DND-41 (cell line): ENCODE results near the gene MAB21L3.

Source experiments
- ATAC-seq: fragments of 200-7000 bp; cut with Tn5 transposase; 3 replicates; pipeline ENCODE4 v1.9.1; 2021; ENCODE audit warnings: low read depth; ENCODE audit not compliant: insufficient read depth
- DNase-seq: peaks from one replicate; pipeline ENCODE4 v3.0.0-alpha.2; 2020
- H2AFZ ChIP-seq: 2 replicates; pipeline ENCODE4 v1.6.0; 2012; ENCODE audit warnings: low read depth, low read length
- H3K27ac ChIP-seq: 2 replicates; pipeline ENCODE4 v1.5.1; 2012; ENCODE audit warnings: low read length, inconsistent platforms
- H3K27me3 ChIP-seq: fragments of 200-600 bp; sonication (generic); 2 replicates; pipeline ENCODE4 v1.6.0; 2012; ENCODE audit warnings: low read length, mild to moderate bottlenecking, inconsistent platforms; ENCODE audit not compliant: insufficient read depth, poor library complexity
- H3K36me3 ChIP-seq: 2 replicates; pipeline ENCODE4 v1.5.1; 2012; ENCODE audit warnings: low read length, inconsistent platforms; ENCODE audit not compliant: insufficient read depth
- H3K4me1 ChIP-seq: 2 replicates; pipeline ENCODE4 v1.5.1; 2012; ENCODE audit warnings: mild to moderate bottlenecking, low read length; ENCODE audit not compliant: insufficient read depth
- H3K4me2 ChIP-seq: 2 replicates; pipeline ENCODE4 v1.6.0; 2012; ENCODE audit warnings: mild to moderate bottlenecking, moderate library complexity, low read length, inconsistent platforms; ENCODE audit not compliant: insufficient read depth
- H3K4me3 ChIP-seq, 2 experiments: fragments of 200-600 bp in 1 of 2; shearing (Covaris generic) in 1 of 2; 2 replicates each; pipeline ENCODE4 v1.5.1; 2012 to 2016; ENCODE audit warnings: inconsistent platforms in 2 of 2, low read length in 2 of 2, mild to moderate bottlenecking in 2 of 2, low read depth in 1 of 2, moderate library complexity in 1 of 2
- H3K79me2 ChIP-seq: 2 replicates; pipeline ENCODE4 v1.6.0; 2012; ENCODE audit warnings: low read length, inconsistent platforms; ENCODE audit not compliant: insufficient read depth
- H3K9ac ChIP-seq: 2 replicates; pipeline ENCODE4 v1.6.0; 2012; ENCODE audit warnings: low read depth, mild to moderate bottlenecking, inconsistent platforms, low read length, moderate library complexity
- H3K9me3 ChIP-seq: 2 replicates; pipeline ENCODE4 v1.5.1; 2012; ENCODE audit warnings: low read length, moderate library complexity, mild to moderate bottlenecking, inconsistent platforms; ENCODE audit not compliant: insufficient read depth, severe bottlenecking
- H4K20me1 ChIP-seq: 2 replicates; pipeline ENCODE4 v1.6.0; 2012; ENCODE audit warnings: low read length; ENCODE audit not compliant: insufficient read depth
- EZH2 ChIP-seq: IDR thresholded peaks from 3 replicates; pipeline ENCODE4 v1.6.1; 2012; ENCODE audit warnings: borderline replicate concordance, low read depth, mild to moderate bottlenecking, moderate library complexity, low read length, inconsistent platforms; ENCODE audit not compliant: severe bottlenecking
- TF ChIP-seq, protein P1 (sequence below): IDR thresholded peaks from 2 replicates; pipeline ENCODE4 v1.5.1; 2012; ENCODE audit warnings: borderline replicate concordance, low read length, moderate library complexity, mild to moderate bottlenecking; ENCODE audit not compliant: poor library complexity, severe bottlenecking; ENCODE audit errors: extremely low read depth

Gene MAB21L3

DNA sequence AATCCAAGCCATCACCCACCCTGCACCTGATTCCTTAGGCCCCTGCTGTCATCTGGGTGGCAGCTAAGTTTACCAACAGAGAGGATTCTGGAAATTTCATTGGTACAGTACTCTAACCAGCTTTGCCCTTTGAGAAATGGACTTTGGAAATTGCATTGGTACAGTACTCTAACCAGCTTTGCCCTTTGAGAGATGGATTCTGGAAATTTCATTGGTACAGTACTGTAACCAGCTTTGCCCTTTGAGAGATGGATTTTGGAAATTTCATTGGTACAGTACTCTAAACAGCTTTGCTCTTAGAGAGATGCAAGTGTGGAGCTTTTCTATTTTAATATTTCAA lies 42.5 kb downstream of the MAB21L3 start:
- Histone ChIP-seq H3K9me3 (no peaks in the 10 kb centered on the region), H4K20me1 (no peaks in the 10 kb centered on the region), H3K27me3 (peaks cover 10% of the 10 kb centered on the region), H3K4me3 (no peak overlapping the region), H3K4me1 (peaks cover 9% of the 10 kb centered on the region), H3K4me2 (no peak overlapping the region), H3K79me2 (no peaks in the 10 kb centered on the region), H3K36me3 (no peaks in the 10 kb centered on the region), H3K27ac (no peak overlapping the region), H3K9ac (no peak overlapping the region), H2AFZ (no peak overlapping the region)
- TF ChIP-seq EZH2 = no peak
- TF ChIP-seq, protein P1, sequence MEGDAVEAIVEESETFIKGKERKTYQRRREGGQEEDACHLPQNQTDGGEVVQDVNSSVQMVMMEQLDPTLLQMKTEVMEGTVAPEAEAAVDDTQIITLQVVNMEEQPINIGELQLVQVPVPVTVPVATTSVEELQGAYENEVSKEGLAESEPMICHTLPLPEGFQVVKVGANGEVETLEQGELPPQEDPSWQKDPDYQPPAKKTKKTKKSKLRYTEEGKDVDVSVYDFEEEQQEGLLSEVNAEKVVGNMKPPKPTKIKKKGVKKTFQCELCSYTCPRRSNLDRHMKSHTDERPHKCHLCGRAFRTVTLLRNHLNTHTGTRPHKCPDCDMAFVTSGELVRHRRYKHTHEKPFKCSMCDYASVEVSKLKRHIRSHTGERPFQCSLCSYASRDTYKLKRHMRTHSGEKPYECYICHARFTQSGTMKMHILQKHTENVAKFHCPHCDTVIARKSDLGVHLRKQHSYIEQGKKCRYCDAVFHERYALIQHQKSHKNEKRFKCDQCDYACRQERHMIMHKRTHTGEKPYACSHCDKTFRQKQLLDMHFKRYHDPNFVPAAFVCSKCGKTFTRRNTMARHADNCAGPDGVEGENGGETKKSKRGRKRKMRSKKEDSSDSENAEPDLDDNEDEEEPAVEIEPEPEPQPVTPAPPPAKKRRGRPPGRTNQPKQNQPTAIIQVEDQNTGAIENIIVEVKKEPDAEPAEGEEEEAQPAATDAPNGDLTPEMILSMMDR = no peak
- DNase-seq (no peak), ATAC-seq (no peak)

DNA sequence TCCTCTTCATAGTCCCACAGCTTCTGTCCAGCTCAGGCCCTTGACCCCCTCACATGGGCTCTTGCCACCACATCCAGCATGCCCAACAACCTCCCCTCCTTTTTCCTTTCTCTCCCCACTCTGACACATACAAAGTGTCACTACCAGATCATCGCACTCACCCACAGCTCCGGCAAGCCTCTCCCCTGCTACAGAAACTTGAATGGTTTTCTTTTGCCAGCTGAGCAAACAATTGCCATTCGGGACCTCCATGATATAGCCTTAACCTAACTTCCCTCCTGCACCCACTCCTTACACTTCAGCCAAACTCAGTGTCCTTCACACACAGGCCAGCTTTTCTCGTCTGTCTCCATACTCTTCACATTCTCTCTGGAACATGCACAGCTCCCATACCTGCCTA lies 43.3 kb downstream of the MAB21L3 start:
- Histone ChIP-seq H3K36me3 (no peaks in the 10 kb centered on the region), H3K4me3 (no peak overlapping the region), H3K9ac (no peak overlapping the region), H4K20me1 (no peaks in the 10 kb centered on the region), H3K27me3 (peaks cover 15% of the 10 kb centered on the region), H3K27ac (no peak overlapping the region), H2AFZ (no peak overlapping the region), H3K79me2 (no peaks in the 10 kb centered on the region), H3K9me3 (no peaks in the 10 kb centered on the region), H3K4me1 (peaks cover 9% of the 10 kb centered on the region), H3K4me2 (no peak overlapping the region)
- ATAC-seq = no peak
- TF ChIP-seq, protein P1 = no peak
- TF ChIP-seq EZH2 = no peak
- no peak for DNase-seq

DNA sequence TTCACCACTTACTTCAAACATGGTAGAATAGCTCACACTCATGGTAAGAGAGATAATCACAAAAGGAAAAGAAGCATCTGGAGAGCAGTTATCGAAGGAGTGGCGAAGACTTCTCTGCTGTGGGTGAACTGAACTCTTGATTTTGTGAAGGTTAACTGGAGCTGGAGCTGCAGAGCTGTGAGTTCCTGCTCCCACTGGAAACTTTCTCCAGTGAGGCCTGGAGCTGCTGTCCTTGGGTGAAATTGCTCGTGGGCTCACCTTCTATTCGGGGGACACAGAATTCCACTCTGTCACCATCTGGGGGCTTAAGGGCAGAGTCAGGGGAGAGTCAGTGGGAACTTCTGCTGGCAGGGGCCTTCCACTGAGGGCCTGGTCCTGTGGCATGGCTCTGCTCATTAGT lies 45.9 kb downstream of the MAB21L3 start:
- DNase-seq = no peak
- no peak for TF ChIP-seq EZH2
- TF ChIP-seq, protein P1 = no peak
- Histone ChIP-seq H3K4me2 (no peak overlapping the region), H3K4me1 (peaks cover 4% of the 10 kb centered on the region), H3K27ac (no peak overlapping the region), H3K27me3 (peaks cover 17% of the 10 kb centered on the region), H3K79me2 (no peaks in the 10 kb centered on the region), H3K36me3 (no peaks in the 10 kb centered on the region), H2AFZ (no peak overlapping the region), H3K4me3 (no peak overlapping the region), H4K20me1 (no peaks in the 10 kb centered on the region), H3K9ac (no peak overlapping the region), H3K9me3 (no peaks in the 10 kb centered on the region)
- no peak for ATAC-seq

DNA sequence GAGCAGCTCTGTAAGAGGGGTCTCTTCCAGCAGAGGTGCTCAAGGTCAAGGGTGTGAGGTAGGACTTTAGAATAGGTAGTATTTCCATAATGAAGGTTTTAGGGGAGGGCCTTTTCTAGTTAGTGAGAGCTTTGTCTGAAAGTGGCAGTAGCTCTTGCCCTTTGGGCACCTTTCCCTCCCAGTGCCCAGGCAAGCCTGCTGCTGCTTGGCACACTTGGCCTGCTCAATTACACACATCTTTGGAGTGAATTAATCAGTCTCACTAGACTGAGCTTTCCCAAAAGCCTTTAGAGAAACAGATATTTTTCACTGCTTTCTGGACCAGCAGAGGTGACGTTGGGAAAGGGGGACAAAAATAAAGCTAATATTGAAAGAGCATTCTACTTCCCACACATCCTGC lies 48.0 kb downstream of the MAB21L3 start:
- DNase-seq (no peak), ATAC-seq (no peak)
- no peaks in the 10 kb centered on the region for H3K9me3 ChIP-seq
- peaks cover 17% of the 10 kb centered on the region for H3K27me3 ChIP-seq
- H3K4me3 ChIP-seq = no peak overlapping the region
- no peaks in the 10 kb centered on the region for H3K36me3 ChIP-seq
- H3K4me1 ChIP-seq = no peaks in the 10 kb centered on the region
- TF ChIP-seq, protein P1 = no peak
- no peak for TF ChIP-seq EZH2
- no peaks in the 10 kb centered on the region for H4K20me1 ChIP-seq
- H2AFZ ChIP-seq = no peak overlapping the region
- H3K9ac ChIP-seq = no peak overlapping the region
- H3K27ac ChIP-seq = no peak overlapping the region
- no peak overlapping the region for H3K4me2 ChIP-seq
- H3K79me2 ChIP-seq = no peaks in the 10 kb centered on the region
